NCI-H69 (cell line): ENCODE data around the gene SLC25A30.
A peak's percentile ranks its signal among the peaks of the same experiment; 100 is the strongest.
"Not testable (repeated sequence)": the region's sequence is repeated elsewhere in the genome, so short reads cannot be mapped to it uniquely, and the experiment has no call there.

Source experiments
- DNase-seq: peaks from one replicate; lab custom pipeline; 2025; lab: John Stamatoyannopoulos, UW

SLC25A30 gene

GRCh38 chr13:45391926-45392325, 26.2 kb downstream of the SLC25A30 start:
- DNase-seq, result no peak

DNA sequence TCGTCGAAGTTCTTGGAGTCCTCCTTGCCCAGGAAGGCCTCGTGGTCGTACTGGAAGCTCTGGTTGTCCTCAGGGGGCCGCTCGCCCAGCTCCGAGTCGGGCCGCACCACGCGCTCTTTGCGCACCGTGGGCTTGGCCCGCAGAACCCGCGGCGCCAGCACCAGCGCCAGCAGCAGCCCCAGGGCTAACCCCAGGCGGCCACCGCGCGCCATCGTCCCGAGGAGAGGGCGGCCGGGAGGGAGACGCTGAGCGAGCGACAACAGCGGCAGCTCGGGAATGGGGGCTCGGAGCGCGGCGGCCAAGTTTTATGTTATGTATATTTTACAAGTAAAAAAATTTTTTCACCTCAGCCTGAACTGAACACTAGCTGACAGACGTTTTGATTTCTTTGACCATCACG, 27.0 kb downstream of the SLC25A30 start:
- DNase-seq, result not testable (repeated sequence)

GRCh38 chr13:45390348-45390747, 27.8 kb downstream of the SLC25A30 start:
- DNase-seq, result not testable (repeated sequence)

DNA sequence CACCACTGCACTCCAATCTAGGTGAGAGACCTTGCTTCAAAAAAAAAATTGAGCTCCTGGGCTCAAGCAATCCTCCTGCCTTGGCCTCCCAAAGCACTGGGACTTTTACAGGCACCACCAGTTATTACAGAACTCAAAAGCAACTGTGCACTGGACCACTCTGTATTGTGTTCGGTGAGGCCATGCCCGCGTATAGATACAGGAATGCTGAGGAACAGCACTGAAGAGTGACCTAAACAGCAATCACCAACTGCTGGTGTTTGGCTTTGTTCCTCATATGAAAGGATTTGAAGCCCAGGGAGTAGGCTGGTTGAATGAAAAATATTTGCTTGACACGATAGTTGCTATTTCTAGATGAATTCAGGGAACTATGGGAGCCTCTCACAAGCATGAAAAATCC, 29.5 kb downstream of the SLC25A30 start:
- DNase-seq, result no peak

GRCh38 chr13:45386892-45387575, 31.1 kb downstream of the SLC25A30 start:
- not testable (repeated sequence) for DNase-seq

DNA sequence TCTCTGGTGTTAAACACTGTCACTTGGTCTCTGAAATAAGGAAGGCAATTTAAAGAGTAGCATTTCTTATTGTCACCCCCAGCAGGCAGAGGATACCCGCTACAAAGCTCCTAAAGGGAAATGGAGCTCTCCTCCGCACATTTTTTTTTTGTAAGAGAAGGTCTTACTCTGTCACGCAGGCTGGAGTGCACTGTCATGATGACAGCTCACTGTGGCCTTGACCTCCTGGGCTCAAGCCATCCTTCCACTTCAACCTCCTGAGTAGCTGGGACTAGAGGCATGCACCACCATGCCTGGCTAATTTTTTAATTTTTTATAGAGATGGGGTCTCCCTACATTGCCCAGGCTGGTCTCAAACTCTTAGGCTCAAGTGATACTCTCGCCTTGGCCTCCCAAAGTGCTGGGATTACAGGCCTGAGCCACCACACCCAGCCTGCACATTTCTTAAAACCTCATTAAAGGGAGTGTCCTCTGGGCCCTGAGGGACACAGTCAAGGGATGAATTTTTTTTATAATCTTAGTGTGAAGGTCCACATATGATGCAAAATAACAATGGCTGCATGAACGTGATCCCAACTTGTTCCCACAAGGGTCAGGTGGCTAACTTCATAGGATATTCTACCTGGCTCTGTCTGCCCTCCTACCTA, 32.1 kb downstream of the SLC25A30 start:
- DNase-seq, result no peak

- no peak for DNase-seq
Observed at GRCh38 chr13:45385320-45385719, 32.9 kb downstream of the SLC25A30 start.

DNA sequence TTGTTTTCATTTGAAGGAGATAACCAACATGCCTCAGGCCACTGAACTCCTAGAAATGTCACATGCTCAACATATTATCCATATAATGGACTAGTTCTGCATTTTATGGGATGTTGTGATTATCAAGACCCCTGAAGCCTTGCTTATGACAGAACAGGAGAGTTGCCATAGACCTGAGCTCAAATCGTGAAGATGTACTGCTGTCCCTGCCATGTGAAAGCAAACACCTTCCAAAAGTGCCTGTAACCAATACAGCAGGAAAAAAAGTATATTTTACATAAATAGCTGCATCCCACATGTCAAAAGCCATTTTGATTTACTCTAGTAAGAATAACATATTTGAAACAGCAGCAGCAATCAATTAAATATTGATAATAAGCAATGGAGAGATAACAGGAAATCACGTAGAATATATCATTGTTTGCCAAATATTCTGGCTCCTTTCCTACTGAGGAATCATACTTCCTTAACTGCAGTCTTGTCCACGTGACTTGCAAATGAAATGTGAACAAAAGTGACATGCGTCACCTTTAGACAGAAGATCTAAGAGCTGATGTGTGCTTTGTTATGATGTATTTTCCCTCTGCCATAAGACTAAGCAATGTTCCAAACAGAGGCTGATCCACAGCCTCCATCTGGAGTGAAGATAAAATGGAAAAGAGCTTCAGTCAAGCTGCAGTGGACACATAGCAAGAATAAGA, 33.5 kb downstream of the SLC25A30 start:
- no peak for DNase-seq

DNA sequence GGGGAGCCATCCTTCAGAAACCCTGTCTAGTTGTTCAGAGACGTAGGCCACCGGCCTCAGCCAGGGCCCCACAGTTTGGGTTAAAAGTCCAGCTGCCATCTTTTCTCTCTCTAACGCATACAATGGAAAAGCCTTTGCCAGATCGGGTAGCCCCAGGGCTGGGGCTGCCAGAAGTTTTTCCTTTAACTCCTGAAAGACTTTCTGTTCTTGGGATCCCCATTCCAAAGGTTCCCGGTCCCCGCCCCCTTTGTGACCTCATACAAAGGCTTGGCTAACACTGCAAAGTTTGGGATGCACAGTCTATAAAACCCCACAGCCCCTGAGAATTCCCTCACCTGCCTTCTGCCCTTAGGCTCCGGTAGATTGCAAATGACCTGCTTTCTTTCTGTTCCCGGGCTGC, 35.4 kb downstream of the SLC25A30 start:
- not testable (repeated sequence) for DNase-seq

DNA sequence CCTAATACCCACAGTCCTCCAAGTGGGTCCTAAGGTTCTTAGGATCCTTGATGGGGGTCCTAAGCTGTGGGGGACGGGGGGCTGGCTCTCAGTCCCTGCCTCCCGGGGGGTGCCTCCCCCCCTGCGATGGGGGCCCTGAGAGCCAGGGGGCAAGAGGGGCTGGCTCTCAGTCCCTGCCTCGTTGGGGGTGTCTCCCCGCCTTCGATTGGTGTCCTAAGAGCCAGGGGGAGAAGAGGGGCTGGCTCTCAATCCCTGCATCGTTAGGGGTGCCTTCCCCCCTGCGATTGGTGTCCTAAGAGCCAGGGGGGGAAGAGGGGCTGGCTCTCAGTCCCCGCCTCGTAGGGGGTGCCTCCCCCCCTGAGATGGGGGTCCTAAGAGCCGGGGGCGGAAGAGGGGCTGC, 37.0 kb downstream of the SLC25A30 start:
- DNase-seq, result no peak

- DNase-seq, result not testable (repeated sequence)
Observed at GRCh38 chr13:45380708-45381107, 37.5 kb downstream of the SLC25A30 start.

DNA sequence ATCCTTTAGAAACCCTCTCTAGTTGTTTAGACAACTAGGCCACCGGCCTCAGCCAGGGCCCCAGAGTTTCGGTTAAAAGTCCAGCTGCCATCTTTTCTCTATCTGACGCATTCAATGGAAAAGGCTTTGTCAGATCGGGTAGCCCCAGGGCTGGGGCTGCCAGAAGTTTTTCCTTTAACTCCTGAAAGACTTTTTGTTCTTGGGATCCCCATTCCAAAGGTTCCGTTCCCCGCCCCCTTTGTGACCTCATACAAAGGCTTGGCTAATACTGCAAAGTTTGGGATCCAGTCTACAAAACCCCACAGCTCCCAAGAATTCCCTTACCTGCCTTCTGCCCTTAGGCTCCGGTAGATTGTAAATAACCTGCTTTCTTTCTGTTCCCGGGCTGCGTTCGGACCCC, 38.7 kb downstream of the SLC25A30 start:
- DNase-seq, result not testable (repeated sequence)

DNA sequence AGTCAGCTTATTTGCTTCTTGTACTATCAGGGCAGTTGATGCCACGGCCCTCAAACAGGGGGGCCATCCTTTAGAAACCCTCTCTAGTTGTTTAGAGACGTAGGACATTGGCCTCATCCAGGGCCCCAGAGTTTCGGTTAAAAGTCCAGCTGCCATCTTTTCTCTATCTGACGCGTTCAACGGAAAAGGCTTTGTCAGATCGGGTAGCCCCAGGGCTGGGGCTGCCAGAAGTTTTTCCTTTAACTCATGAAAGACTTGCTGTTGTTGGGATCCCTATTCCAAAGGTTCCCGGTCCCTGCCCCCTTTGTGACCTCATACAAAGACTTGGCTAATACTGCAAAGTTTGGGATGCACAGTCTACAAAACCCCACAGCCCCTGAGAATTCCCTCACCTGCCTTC, 39.4 kb downstream of the SLC25A30 start:
- not testable (repeated sequence) for DNase-seq

- not testable (repeated sequence) for DNase-seq
Observed at GRCh38 chr13:45377314-45377713, 40.9 kb downstream of the SLC25A30 start.

DNA sequence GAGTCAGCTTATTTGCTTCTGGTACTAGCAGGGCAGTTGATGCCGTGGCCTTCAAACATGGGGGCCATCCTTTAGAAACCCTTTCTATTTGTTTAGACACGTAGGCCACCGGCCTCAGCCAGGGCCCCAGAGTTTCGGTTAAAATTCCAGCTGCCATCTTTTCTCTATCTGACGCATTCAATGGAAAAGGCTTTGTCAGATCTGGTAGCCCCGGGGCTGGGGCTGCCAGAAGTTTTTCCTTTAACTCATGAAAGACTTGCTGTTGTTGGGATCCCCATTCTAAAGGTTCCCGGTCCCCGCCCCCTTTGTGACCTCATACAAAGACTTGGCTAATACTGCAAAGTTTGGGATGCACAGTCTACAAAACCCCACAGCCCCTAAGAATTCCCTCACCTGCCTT, 41.5 kb downstream of the SLC25A30 start:
- DNase-seq, result not testable (repeated sequence)

- no peak for DNase-seq
Observed at GRCh38 chr13:45374917-45375316, 43.3 kb downstream of the SLC25A30 start.

DNA sequence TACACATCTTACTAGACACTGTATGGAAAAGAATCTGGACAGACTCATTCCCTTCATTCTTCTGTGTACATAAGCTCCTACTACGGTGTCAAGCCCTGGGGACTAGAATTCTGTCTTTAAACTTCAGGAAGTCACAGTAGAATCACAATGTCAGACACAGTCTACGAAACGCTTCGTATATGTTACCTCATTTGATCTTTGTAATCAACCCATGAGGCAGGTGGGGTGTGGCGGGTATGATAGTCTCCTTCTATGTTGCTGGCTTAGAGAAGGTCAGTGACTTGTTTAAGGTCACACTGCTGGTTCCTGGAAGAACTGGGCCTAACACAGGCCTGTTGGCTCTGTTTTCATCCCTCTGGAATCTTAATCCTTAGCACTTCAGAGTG, 45.0 kb downstream of the SLC25A30 start:
- peak; percentile 64 for DNase-seq

DNA sequence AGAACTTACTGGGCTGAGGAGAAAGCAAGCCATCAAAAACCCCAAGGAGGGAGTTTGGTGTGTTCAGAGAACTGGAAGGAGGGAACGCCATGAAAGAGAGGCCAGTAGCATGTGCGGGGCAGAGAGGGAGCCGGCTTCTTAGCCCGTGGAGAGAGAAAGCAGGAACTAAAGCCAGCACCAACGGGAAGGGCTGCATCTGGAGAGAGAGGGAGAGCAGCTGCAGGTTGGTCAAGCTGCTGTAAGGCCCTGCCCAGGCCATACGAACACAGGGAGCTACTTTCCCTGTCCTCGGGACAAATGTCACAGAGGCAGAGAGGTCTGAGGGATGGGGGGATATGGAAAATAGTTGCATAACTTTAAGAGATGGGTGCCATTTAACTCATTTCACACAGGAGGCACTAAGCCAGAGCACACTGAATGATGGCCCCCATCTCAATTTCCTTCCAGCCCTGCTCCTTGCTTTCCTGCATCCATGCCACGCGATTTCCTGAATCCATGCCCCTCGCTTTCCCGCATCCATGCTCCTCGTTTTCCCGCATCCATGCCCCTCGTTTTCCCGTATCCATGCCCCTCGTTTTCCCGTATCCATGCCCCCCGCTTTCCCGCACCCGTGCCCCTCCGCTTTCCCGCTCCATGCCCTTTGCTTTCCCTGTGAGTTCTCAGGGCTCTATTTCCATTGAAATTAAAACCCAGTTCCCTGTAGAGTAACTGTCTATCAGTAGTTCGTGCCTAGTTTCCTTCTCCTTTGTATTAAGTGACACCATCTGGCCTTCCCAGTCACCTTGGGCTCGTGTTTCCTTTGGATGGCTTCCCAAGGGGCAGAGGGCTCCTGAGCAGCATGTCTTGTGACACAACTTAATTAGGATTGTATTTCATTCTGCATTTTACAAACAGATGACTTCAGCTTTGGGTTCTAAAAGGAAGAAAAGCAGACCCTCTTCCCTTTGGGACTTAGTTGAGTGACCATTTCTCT, 45.7 kb downstream of the SLC25A30 start:
- peak; percentile 71 for DNase-seq

DNA sequence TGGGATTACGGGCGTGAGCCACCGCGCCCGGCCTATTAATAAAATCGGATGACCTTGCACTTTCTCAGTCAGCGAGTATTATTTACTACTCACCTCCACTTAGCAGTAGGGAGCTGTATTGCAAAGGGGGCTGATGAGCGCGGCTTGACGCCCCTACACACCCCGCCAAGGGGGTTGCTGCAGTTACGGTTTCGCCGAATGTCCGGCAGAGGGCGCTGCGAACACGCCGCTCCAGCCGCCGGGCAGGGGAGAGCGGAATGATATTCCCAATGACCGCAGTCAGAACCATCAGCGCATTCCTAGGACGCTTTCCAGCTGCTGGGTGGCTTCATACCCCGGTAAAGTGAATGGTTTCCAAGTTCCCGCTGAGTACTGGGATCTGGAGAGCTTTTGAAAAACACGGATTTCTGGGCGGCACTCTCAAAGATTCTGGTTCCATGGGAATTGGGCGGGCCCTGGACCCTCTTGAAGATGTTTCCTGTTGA, 47.2 kb downstream of the SLC25A30 start:
- DNase-seq, result no peak

GRCh38 chr13:45369116-45369515, 49.1 kb downstream of the SLC25A30 start:
- DNase-seq, result no peak

GRCh38 chr13:45368571-45368970, 49.6 kb downstream of the SLC25A30 start:
- DNase-seq, result peak; percentile 7

GRCh38 chr13:45368005-45368404, 50.2 kb downstream of the SLC25A30 start:
- DNase-seq, result no peak
